Activated T-helper 1 cell treated with Interleukin-2 at 50 U/mL for 16 hours (primary cell): Measurements from ENCODE around the gene ATP2B1.
A peak's percentile ranks its signal among the peaks of the same experiment; 100 is the strongest.
"Not testable (repeated sequence)": the region's sequence is repeated elsewhere in the genome, so short reads cannot be mapped to it uniquely, and the experiment has no call there.

Experiments used
- DNase-seq: peaks from one replicate; pipeline ENCODE4 v3.0.0-alpha.2; 2020; ENCODE audit warnings: low read depth

ATP2B1 gene

GRCh38 chr12:89712706-89713105, 4.1 kb upstream of the ATP2B1 start:
- no peak for DNase-seq

DNA sequence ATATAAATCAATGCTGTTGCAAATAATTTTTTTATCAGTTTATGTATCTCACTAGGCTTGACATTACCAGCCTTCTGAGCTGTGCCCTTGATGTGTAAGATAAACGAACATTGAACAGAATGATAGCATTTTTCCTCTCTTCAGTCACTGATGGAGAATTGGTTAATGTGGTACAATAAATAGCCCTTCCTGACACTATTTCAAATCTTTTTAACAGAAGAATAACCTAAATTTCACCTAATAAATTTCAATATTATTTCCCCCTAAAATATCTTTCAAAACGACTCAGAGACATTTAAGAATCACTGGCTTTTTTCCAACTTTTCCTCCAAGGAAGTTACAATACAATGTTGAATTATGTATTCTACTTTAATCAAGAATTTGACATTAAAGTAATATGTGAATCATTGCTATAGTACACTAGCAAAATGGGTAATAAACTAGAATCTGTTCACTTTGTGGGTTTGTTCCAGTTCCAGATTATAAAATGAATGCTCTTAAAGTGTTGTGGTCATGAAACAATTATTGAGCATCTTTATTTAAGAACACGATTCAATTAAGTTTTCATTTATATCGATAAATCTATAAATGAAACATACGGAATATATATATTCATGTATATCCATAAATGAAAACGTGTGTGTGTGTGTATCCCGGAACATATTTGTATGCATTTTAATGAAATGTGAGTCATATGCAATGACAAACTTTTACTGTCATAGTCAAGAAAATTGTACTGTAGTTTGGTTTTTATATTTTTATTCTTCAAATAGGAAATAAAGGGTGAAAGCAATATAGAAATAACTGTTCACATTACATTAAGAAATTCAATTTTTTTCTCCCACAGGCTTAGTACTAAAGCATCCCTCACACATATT, 2.5 kb upstream of the ATP2B1 start:
- DNase-seq = no peak

- DNase-seq = no peak
These were observed 1.6 kb upstream of the ATP2B1 start for GRCh38 chr12:89709995-89710872.

DNA sequence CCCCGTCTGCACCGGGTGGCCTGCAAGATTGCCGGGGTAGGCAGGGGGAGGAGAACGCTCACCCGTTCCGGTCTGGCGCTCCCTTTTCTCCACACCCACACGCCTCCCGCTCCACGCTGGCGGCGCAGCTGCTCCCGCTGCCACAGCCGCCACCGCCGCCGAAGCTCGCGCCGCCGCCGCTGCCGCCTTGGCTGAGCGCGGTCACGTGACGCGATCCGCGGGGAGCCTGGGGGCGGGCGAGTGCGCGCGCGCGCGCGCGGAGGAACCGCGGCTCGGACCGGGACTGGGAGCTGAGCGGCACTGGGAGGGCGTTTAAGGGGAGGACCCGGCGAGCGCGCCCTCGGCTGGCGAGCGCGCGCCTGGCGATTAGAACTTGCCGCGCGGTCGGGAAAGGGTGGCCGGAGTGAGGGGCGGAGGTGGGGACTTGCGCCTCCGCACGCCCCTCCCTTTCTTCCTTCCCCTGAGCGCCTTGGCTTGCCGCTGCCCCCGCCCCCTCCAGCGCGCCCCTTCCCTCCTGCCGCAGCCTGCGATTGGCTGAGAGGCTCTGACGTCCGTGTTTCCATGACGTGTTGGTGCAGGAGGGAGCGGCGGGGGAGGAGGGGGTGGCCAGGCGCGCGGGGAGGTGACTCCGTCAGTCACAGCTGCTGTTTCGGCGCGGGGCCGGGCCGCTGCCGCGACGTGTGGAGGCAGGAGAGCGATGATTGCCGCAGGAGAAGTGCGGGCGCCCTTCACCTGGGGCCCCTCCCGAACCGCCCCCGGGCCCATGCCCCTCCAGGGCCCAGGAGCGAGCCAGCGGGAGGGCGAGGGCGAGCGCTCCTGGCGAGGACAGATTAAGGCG, 738 bp upstream of the ATP2B1 start:
- peak; percentile 99 for DNase-seq

- peak; percentile 19 for DNase-seq
These were observed 704 bp downstream of the ATP2B1 start for GRCh38 chr12:89707703-89708564.

DNA sequence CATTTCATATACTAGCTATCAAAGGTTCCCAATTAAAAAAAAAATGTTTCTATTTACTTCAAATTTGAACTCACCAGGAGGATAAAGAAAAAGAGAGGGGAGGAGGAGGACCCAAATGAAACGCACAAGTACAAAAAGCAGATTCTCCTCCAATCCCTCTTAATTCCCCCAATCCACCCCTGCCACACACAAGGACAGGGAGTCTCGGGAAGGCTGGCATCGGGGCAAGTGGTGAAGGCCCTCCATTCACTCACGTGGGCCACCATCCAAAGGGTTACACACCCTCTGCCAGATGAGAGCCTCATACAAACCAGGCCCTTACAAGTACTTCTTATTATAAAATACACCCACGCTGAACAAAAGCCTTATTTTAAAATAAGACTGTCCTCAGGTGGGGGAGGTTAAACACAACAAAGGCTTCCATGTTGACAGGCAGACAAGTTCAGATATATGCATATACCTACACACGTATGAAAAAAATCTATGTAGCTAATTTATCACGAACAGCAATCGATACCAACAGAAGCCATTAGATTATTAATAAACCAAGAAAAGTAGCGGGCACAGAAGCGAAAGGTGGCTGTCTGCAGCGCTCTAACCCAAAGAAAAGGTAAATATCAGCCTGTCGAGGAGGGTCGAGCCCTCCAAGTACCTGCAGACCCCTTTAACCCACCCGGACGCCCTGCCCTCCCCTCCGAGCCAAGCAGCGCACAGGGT, 1.5 kb downstream of the ATP2B1 start:
- no peak for DNase-seq

- DNase-seq = no peak
These were observed 2.1 kb downstream of the ATP2B1 start for GRCh38 chr12:89706551-89706950.

- no peak for DNase-seq
These were observed 4.2 kb downstream of the ATP2B1 start for GRCh38 chr12:89704457-89704856.

- DNase-seq = no peak
These were observed 4.9 kb downstream of the ATP2B1 start for GRCh38 chr12:89703768-89704167.

GRCh38 chr12:89702503-89702902, 6.1 kb downstream of the ATP2B1 start:
- no peak for DNase-seq

GRCh38 chr12:89701606-89702206, 6.9 kb downstream of the ATP2B1 start:
- DNase-seq = no peak

- DNase-seq = no peak
These were observed 8.3 kb downstream of the ATP2B1 start for GRCh38 chr12:89700191-89700810.

DNA sequence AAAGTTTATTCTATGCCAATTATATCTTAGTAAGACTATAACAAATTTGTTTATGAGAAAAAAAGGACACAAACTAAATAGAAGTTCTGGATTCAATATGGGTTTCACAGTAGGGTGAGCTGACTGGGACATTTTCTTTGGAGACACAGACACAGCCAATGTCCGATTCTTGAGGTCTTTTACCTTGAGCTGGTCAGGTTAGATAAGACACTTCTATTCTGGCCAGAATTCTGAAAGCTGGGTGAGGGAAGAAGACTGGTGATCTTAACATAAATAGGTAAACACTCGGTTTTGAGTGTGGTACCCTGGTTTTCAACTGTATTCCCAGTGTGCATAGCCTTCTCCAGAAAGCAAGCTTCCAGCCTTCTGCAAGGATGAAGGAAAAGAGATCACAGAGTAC, 10.0 kb downstream of the ATP2B1 start:
- DNase-seq = no peak

DNA sequence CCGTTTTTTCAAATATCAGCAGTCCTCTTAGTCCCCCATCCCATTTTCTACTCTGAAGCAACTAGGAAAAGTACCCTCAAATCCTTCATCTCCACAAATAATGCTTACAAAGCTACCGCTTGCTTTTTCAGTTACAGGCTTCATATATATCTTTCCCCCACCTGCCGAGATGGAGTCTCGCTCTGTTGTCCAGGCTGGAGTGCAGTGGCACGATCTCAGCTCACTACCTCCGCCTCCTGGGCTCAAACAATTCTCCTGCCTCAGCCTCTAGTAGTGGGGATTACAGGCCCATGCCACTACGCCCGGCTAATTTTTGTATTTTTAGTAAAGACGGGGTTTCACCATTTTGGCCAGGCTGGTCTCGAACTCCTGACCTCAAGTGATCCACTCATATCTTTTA, 10.9 kb downstream of the ATP2B1 start:
- DNase-seq = not testable (repeated sequence)

DNA sequence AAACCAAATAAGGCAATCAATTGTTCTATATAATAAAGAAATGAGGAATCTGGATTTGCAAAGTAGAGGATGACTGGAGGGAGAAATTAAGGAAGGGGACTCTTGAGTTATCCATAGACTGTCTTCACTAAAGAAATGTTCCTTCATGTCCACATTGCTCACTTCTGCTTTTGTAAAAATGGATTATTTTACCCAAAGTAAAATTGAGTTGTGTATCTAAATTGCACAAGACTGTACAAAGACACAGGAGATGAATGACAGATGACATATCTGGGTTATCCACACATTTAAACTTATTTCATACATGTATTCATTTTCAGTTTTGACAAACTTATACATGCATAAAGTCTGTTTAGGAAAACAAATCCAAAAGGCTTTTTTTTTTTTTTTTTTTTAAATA, 11.3 kb downstream of the ATP2B1 start:
- no peak for DNase-seq

DNA sequence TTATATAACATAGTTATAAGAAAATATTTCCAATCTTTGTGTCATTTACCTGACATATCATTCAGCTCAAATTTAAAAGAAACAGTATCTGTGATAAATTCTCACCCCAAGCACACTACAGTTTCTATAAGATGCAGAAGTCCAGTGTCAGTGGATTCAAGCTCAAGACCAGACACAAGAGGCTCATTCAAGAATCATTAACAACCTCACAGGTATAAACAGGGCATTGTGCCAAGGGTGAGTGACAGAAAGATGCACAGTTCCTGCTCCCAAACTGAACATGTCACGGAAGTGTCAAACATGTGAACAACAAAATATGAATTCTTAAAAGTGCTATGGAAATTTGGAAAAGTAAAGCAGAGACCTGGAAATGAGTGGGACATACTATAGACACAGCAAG, 12.8 kb downstream of the ATP2B1 start:
- DNase-seq = no peak

GRCh38 chr12:89695100-89695499, 13.5 kb downstream of the ATP2B1 start:
- no peak for DNase-seq

- no peak for DNase-seq
These were observed 14.1 kb downstream of the ATP2B1 start for GRCh38 chr12:89694542-89694941.

DNA sequence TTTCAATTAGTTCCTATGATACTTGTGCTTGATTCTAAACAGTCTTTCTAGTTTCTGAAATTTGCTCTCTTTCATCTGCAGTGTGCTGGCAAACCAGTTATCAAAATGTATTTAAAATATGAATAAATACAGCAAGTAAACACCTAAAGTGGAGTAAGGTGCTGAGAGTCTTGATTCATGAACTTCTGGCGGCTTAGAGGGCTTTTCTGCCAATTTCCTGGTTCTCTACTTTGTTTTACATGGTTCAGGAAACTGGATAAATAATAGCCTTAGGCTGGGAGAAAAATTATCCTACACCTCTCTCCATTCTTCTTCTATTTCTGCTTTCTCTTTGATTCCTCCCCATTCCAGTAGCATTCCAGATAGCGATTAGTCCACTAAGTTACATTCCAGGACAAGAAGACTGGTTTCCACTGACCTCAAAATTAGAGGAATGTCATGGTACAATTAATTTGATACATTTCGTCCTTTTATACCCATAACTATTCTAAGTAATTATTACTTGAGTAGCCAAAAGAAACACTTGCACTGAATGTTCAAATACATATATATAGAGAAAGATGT, 14.9 kb downstream of the ATP2B1 start:
- DNase-seq = no peak
